Measurements from ENCODE around the gene PPP6R1.

DNA sequence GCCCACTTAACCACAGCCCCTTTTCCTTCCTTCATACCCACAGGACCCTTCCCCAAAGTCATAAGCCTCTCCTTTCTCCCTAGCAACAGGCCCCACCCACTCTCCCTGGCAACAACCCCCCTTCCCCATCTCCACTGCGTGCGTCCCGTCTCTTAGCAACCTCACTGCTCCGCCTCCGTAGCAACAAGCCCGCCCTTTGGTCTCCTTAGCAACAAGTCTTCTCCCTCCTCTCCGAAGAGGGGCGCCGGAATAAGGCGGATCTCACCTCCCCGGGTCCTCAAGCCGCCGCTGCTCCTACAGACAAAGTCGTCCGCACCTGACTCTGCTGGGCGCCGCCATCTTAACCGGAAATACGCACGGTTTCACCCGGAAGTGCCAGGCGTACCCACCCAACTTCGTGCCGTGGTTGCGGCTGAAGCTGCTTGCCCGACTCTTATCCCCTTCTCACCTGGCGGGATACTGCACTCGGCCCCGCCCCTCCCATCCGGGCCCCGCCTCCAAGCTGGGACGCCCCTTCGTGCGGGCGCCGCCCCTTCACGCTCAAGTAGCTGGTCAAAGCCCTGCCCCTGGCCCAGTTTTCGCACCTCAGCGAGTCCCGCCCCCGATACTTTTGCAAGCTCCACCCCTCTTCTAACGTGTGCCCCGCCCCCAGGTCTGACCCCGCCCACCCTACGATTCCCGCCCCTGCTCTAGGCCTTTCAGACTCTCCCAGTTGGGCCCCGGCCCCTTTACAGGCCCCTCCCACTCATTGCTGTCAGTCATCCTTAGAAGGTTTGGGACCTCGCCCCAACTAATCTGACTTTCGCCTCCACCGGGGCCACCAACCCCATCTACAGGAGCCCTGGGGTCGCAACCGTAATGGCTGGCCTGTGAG, 21.2 kb upstream of the PPP6R1 start, which contains the start of gene HSPBP1:
- TF ChIP-seq CTCF (IDR thresholded peaks at IDR 0.05 in 4 of 5, conservative IDR thresholded peaks at IDR 0.05 in 1 of 5), result no peak
- no peak for TF ChIP-seq POLR2A (IDR thresholded peaks at IDR 0.05)

All from gastrocnemius medialis (tissue), 4 donors.